SK-N-SH treated with all-trans-retinoic acid at 6 μM for 48 hours (cell line): Measurements from ENCODE around the gene ARMH1.

Experiments used
- RARB ChIP-seq: fragments of 250-450 bp; sonication (Bioruptor Pico); IDR thresholded peaks from 2 replicates; pipeline ENCODE4 v1.8.0; 2021; ENCODE audit warnings: mild to moderate bottlenecking, moderate library complexity
- ZFP30 ChIP-seq: fragments of 450-650 bp; formaldehyde crosslinking; IDR thresholded peaks from 2 replicates; pipeline ENCODE4 v1.5.0; 2022; ENCODE audit warnings: mild to moderate bottlenecking, moderate library complexity

GRCh38 chr1:44681905-44682882 lies 7.7 kb downstream of the ARMH1 start:
- TF ChIP-seq ZFP30 (CRISPR knock-in tag) (no peak), RARB (CRISPR knock-in tag) (no peak)
